Gastroesophageal sphincter (tissue), 3 donors: ENCODE results near the gene CDR2L.

Source experiments
- CTCF ChIP-seq, 4 experiments: fragments of 200-600 bp in 2 of 4; fragments of 450-650 bp in 2 of 4; sonication (generic) in 1 of 4; IDR thresholded peaks; one replicate each; pipeline ENCODE4 v1.5.1; 2017 to 2019; ENCODE audit warnings: antibody characterized with exemption in 4 of 4, mild to moderate bottlenecking in 2 of 4, moderate library complexity in 2 of 4
- POLR2AphosphoS5 ChIP-seq: sonication (generic); formaldehyde crosslinking; IDR thresholded peaks from one replicate; pipeline ENCODE4 v1.6.1; 2017; ENCODE audit warnings: antibody characterized with exemption

GRCh38 chr17:74971842-74972106, 15.7 kb upstream of the CDR2L start:
- TF ChIP-seq CTCF (IDR thresholded peaks at IDR 0.05), result no peak
- TF ChIP-seq POLR2AphosphoS5, result no peak
